MCF 10A (cell line): Measurements from ENCODE around the gene PAK4. TPM values are rescaled to one million over a fixed set of nuclear protein-coding genes. Genes with fewer than 3 reads are reported as not detected.
A peak's percentile ranks its signal among the peaks of the same experiment; 100 is the strongest.

Experiments used
- BruUV-seq: library from RNA; stranded (reverse); fragments of 400-500 nt; replicated peaks from 2 replicates; lab custom pipeline; 2021; lab: Mats Ljungman, UMichigan
- CTCF ChIA-PET: fragments of 300-600 bp; sonication (Branson Sonifier 250); formaldehyde crosslinking; extraction: SDS; loops from one replicate; lab custom pipeline; 2021; ENCODE audit warnings: antibody characterized with exemption, inconsistent platforms; lab: Yijun Ruan, JAX
- POLR2A ChIA-PET: fragments of 300-600, 350-650 bp; sonication (Branson Sonifier 250); formaldehyde crosslinking; extraction: SDS; loops from one replicate; lab custom pipeline; 2020; ENCODE audit warnings: antibody characterized with exemption, inconsistent platforms; lab: Yijun Ruan, JAX
- DNase-seq: peaks from one replicate; pipeline ENCODE4 v3.0.0-alpha.2; 2018; ENCODE audit not compliant: unreplicated experiment
- H3K27ac Mint-ChIP-seq: one replicate; pipeline ENCODE4 v1.8.0; 2022; ENCODE audit warnings: mild to moderate bottlenecking, low read depth, mixed read lengths; ENCODE audit not compliant: unreplicated experiment
- H3K27me3 Mint-ChIP-seq: one replicate; pipeline ENCODE4 v1.8.0; 2022; ENCODE audit warnings: mixed read lengths; ENCODE audit not compliant: insufficient read depth, unreplicated experiment
- H3K36me3 Mint-ChIP-seq: one replicate; pipeline ENCODE4 v1.8.0; 2022; ENCODE audit warnings: mild to moderate bottlenecking, moderate library complexity, mixed read lengths; ENCODE audit not compliant: insufficient read depth, unreplicated experiment
- H3K4me1 Mint-ChIP-seq: one replicate; pipeline ENCODE4 v1.8.0; 2022; ENCODE audit warnings: mixed read lengths; ENCODE audit not compliant: insufficient read depth, unreplicated experiment
- H3K4me3 Mint-ChIP-seq: one replicate; pipeline ENCODE4 v1.8.0; 2022; ENCODE audit warnings: mild to moderate bottlenecking, moderate library complexity, mixed read lengths; ENCODE audit not compliant: unreplicated experiment
- H3K9me3 Mint-ChIP-seq: one replicate; pipeline ENCODE4 v1.8.0; 2022; ENCODE audit warnings: mixed read lengths; ENCODE audit not compliant: unreplicated experiment
- CTCF ChIP-seq: fragments of 200-600 bp; IDR thresholded peaks from one replicate; pipeline ENCODE4 v1.8.0; 2022; ENCODE audit warnings: antibody characterized with exemption, mild to moderate bottlenecking; ENCODE audit not compliant: unreplicated experiment
- intact Hi-C: fragments of 100-400 bp; cut with micrococcal nuclease; formaldehyde crosslinking; loops from 2 replicates; pipeline ENCODE4 v1.14.1; 2022
- total RNA-seq: library from RNA; stranded (reverse); gene quantifications from 2 replicates; pipeline ENCODE4 v1.2.3, GENCODE V29; 2022

PAK4 gene
- total RNA-seq, 1 experiment from 2014 or later = 29.5 TPM

- Mint-ChIP-seq H3K4me1 (peaks cover 6% of the 10 kb centered on the region), H3K9me3 (no peaks in the 10 kb centered on the region), H3K27ac (no peak overlapping the region), H3K36me3 (peaks cover 4% of the 10 kb centered on the region), H3K4me3 (no peak overlapping the region), H3K27me3 (no peaks in the 10 kb centered on the region)
- DNase-seq = no peak
- CTCF ChIA-PET = interaction anchor here (0.6 to 1.5 kb wide), 5 partner anchors 28 to 76 kb away, joined by 3 to 4 read pairs (median 3); no protein-coding TSS in a partner anchor
- BruUV-seq = no TSS peak
- intact Hi-C loops = loop anchor here (1.0 kb wide), 2 partner anchors 65 to 135 kb away; no protein-coding TSS in a partner anchor
- POLR2A ChIA-PET = no interaction called here
- TF ChIP-seq CTCF = peak; percentile 17
Measured at GRCh38 chr19:39187552-39187943, 62.0 kb downstream of the PAK4 start.

DNA sequence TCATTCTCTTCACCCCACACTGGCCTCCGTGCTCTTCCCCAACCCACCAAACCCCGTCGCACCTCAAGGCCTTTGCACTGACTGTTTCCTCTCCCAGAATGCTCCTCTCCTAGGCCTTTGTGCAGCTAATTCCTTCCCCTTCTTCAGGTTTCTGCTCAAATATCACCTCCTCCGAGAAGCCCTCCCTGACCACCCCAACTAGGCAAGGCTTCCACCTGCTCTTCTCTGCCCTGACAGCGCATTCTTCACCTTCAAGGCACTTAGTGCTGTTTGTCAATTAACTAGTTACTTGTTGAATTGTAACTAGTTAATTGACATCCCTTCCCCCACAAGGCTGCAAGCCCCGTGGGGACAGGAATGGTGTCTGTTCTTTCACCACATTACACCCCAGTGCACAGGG, 63.4 kb downstream of the PAK4 start:
- H3K4me3 Mint-ChIP-seq = no peak overlapping the region
- ChIA-PET CTCF (interaction anchor here (0.8 kb wide), 1 partner anchor 138 kb away, joined by 3 read pairs; no protein-coding TSS in a partner anchor), POLR2A (no interaction called here)
- BruUV-seq = no TSS peak
- no peaks in the 10 kb centered on the region for H3K27me3 Mint-ChIP-seq
- no peaks in the 10 kb centered on the region for H3K9me3 Mint-ChIP-seq
- no peak for DNase-seq
- H3K36me3 Mint-ChIP-seq = peaks cover 7% of the 10 kb centered on the region
- intact Hi-C loops = no loop called here
- no peak for TF ChIP-seq CTCF
- H3K27ac Mint-ChIP-seq = no peak overlapping the region
- peaks cover 12% of the 10 kb centered on the region for H3K4me1 Mint-ChIP-seq

- intact Hi-C loops = loop anchor here (10.0 kb wide), 1 partner anchor 134 kb away; the partner anchor contains the start of gene LRFN1
- H3K9me3 Mint-ChIP-seq = no peaks in the 10 kb centered on the region
- peaks cover 5% of the 10 kb centered on the region for H3K36me3 Mint-ChIP-seq
- no peak overlapping the region for H3K27ac Mint-ChIP-seq
- H3K4me1 Mint-ChIP-seq = peaks cover 15% of the 10 kb centered on the region
- ChIA-PET POLR2A (no interaction called here), CTCF (interaction anchor here (0.9 kb wide), 1 partner anchor 103 kb away, joined by 3 read pairs; no protein-coding TSS in a partner anchor)
- TF ChIP-seq CTCF = no peak
- peaks cover 5% of the 10 kb centered on the region for H3K27me3 Mint-ChIP-seq
- BruUV-seq = no TSS peak
- H3K4me3 Mint-ChIP-seq = no peak overlapping the region
- no peak for DNase-seq
Measured at GRCh38 chr19:39190768-39191167, 65.2 kb downstream of the PAK4 start.

- CTCF ChIA-PET = no interaction called here
- Mint-ChIP-seq H3K9me3 (no peaks in the 10 kb centered on the region), H3K27me3 (peaks cover 25% of the 10 kb centered on the region), H3K36me3 (peaks cover 5% of the 10 kb centered on the region), H3K4me1 (peaks cover 18% of the 10 kb centered on the region), H3K27ac (no peak overlapping the region), H3K4me3 (no peak overlapping the region)
- no TSS peak for BruUV-seq
- POLR2A ChIA-PET = no interaction called here
- intact Hi-C loops = loop anchor here (10.0 kb wide), 1 partner anchor 132 kb away; the partner anchor contains the start of gene LRFN1
- no peak for TF ChIP-seq CTCF
- peak; percentile 51 for DNase-seq
Measured at GRCh38 chr19:39192846-39193245, 67.3 kb downstream of the PAK4 start.
